KOPT-K1 (cell line): Measurements from ENCODE around the gene MAP1A.
"Not testable (repeated sequence)": the region's sequence is repeated elsewhere in the genome, so short reads cannot be mapped to it uniquely, and the experiment has no call there.

Experiments
- H3K27ac ChIP-seq: fragments of 200-600 bp; sonication (generic); 2 replicates; pipeline ENCODE4 v1.5.1; 2016; ENCODE audit warnings: antibody characterized with exemption, mild to moderate bottlenecking, low read depth, low read length; ENCODE audit not compliant: poor library complexity, severe bottlenecking
- H3K36me3 ChIP-seq: fragments of 200-600 bp; sonication (generic); 2 replicates; pipeline ENCODE4 v1.5.1; 2017; ENCODE audit warnings: antibody characterized with exemption, mild to moderate bottlenecking, low read length, moderate library complexity; ENCODE audit not compliant: insufficient read depth
- H3K9me3 ChIP-seq: fragments of 200-600 bp; sonication (generic); 2 replicates; pipeline ENCODE4 v1.5.1; 2017; ENCODE audit warnings: antibody characterized with exemption, low read length, mild to moderate bottlenecking; ENCODE audit not compliant: insufficient read depth, poor library complexity, severe bottlenecking

The MAP1A gene

DNA sequence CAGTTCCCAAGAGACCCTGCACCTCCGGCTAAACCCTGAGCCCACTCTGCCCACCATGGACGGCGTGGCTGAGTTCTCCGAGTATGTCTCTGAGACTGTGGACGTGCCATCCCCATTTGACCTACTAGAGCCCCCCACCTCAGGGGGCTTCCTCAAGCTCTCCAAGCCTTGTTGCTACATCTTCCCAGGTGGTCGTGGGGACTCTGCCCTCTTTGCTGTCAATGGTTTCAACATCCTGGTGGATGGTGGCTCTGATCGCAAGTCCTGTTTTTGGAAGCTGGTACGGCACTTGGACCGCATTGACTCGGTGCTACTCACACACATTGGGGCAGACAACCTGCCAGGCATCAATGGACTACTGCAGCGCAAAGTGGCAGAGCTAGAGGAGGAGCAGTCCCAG lies 4.0 kb downstream of the MAP1A start:
- no peaks in the 10 kb centered on the region for H3K9me3 ChIP-seq
- no peak overlapping the region for H3K27ac ChIP-seq
- peaks cover 64% of the 10 kb centered on the region for H3K36me3 ChIP-seq

DNA sequence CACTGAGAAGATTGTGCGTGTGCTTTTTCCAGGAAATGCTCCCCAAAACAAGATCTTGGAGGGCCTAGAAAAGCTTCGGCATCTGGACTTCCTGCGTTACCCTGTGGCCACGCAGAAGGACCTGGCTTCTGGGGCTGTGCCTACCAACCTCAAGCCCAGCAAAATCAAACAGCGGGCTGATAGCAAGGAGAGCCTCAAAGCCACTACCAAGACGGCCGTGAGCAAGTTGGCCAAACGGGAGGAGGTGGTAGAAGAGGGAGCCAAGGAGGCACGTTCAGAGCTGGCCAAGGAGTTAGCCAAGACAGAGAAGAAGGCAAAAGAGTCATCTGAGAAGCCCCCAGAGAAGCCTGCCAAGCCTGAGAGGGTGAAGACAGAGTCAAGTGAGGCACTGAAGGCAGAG lies 4.8 kb downstream of the MAP1A start:
- Histone ChIP-seq H3K27ac (no peak overlapping the region), H3K36me3 (peaks cover 72% of the 10 kb centered on the region), H3K9me3 (no peaks in the 10 kb centered on the region)

- no peak overlapping the region for H3K27ac ChIP-seq
- H3K36me3 ChIP-seq = peaks cover 86% of the 10 kb centered on the region
- H3K9me3 ChIP-seq = no peaks in the 10 kb centered on the region
Observed at GRCh38 chr15:43523646-43524045, 6.2 kb downstream of the MAP1A start.

DNA sequence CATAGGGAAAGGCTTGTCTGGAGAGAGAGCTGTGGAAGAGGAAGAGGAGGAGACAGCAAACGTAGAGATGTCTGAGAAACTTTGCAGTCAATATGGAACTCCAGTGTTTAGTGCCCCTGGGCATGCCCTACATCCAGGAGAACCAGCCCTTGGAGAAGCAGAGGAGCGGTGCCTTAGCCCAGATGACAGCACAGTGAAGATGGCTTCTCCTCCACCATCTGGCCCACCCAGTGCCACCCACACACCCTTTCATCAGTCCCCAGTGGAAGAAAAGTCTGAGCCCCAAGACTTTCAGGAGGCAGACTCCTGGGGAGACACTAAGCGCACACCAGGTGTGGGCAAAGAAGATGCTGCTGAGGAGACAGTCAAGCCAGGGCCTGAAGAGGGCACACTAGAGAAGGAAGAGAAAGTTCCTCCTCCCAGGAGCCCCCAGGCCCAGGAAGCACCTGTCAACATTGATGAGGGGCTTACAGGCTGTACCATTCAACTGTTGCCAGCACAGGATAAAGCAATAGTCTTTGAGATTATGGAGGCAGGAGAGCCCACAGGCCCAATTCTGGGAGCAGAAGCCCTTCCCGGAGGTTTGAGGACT lies 6.9 kb downstream of the MAP1A start:
- peak overlapping the region; percentile 9 for H3K27ac ChIP-seq
- peaks cover 93% of the 10 kb centered on the region for H3K36me3 ChIP-seq

DNA sequence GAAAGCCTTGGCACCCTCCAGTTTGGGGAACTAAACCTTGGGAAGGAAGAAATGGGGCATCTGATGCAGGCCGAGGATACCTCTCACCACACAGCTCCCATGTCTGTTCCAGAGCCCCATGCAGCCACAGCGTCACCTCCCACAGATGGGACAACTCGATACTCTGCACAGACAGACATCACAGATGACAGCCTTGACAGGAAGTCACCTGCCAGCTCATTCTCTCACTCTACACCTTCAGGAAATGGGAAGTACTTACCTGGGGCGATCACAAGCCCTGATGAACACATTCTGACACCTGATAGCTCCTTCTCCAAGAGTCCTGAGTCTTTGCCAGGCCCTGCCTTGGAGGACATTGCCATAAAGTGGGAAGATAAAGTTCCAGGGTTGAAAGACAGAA lies 7.7 kb downstream of the MAP1A start:
- H3K36me3 ChIP-seq = peaks cover 100% of the 10 kb centered on the region
- peak overlapping the region; percentile 9 for H3K27ac ChIP-seq
- no peaks in the 10 kb centered on the region for H3K9me3 ChIP-seq

More for the DNA sequence above, 6.9 kb downstream of the MAP1A start:
- no peaks in the 10 kb centered on the region for H3K9me3 ChIP-seq

DNA sequence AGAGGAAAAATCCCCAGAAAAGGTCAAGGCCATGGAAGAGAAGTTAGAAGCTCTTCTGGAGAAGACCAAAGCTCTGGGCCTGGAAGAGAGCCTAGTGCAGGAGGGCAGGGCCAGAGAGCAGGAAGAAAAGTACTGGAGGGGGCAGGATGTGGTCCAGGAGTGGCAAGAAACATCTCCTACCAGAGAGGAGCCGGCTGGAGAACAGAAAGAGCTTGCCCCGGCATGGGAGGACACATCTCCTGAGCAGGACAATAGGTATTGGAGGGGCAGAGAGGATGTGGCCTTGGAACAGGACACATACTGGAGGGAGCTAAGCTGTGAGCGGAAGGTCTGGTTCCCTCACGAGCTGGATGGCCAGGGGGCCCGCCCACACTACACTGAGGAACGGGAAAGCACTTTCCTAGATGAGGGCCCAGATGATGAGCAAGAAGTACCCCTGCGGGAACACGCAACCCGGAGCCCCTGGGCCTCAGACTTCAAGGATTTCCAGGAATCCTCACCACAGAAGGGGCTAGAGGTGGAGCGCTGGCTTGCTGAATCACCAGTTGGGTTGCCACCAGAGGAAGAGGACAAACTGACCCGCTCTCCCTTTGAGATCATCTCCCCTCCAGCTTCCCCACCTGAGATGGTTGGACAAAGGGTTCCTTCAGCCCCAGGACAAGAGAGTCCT lies 9.0 kb downstream of the MAP1A start:
- H3K36me3 ChIP-seq = peaks cover 98% of the 10 kb centered on the region
- no peak overlapping the region for H3K27ac ChIP-seq

DNA sequence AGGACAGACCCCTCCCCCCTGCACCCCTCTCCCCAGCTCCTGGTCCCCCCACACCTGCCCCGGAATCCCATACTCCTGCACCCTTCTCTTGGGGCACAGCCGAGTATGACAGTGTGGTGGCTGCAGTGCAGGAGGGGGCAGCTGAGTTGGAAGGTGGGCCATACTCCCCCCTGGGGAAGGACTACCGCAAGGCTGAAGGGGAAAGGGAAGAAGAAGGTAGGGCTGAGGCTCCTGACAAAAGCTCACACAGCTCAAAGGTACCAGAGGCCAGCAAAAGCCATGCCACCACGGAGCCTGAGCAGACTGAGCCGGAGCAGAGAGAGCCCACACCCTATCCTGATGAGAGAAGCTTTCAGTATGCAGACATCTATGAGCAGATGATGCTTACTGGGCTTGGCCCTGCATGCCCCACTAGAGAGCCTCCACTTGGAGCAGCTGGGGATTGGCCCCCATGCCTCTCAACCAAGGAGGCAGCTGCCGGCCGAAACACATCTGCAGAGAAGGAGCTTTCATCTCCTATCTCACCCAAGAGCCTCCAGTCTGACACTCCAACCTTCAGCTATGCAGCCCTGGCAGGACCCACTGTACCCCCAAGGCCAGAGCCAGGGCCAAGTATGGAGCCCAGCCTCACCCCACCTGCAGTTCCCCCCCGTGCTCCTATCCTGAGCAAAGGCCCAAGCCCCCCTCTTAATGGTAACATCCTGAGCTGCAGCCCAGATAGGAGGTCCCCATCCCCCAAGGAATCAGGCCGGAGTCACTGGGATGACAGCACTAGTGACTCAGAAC lies 9.8 kb downstream of the MAP1A start:
- no peaks in the 10 kb centered on the region for H3K9me3 ChIP-seq
- H3K27ac ChIP-seq = no peak overlapping the region
- peaks cover 90% of the 10 kb centered on the region for H3K36me3 ChIP-seq

More for the DNA sequence above, 9.0 kb downstream of the MAP1A start:
- H3K9me3 ChIP-seq = no peaks in the 10 kb centered on the region

- H3K36me3 ChIP-seq = peaks cover 83% of the 10 kb centered on the region
- no peak overlapping the region for H3K27ac ChIP-seq
Observed at GRCh38 chr15:43527802-43528541, 10.6 kb downstream of the MAP1A start.

DNA sequence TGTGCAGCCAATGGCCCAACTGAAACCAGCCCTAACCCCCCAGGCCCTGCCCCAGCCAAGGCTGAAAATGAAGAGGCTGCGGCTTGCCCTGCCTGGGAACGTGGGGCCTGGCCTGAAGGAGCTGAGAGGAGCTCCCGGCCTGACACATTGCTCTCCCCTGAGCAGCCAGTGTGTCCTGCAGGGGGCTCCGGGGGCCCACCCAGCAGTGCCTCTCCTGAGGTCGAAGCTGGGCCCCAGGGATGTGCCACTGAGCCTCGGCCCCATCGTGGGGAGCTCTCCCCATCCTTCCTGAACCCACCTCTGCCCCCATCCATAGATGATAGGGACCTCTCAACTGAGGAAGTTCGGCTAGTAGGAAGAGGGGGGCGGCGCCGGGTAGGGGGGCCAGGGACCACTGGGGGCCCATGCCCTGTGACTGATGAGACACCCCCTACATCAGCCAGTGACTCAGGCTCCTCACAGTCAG lies 11.2 kb downstream of the MAP1A start:
- peaks cover 77% of the 10 kb centered on the region for H3K36me3 ChIP-seq
- no peaks in the 10 kb centered on the region for H3K9me3 ChIP-seq
- H3K27ac ChIP-seq = no peak overlapping the region

More at GRCh38 chr15:43527802-43528541, 10.6 kb downstream of the MAP1A start:
- no peaks in the 10 kb centered on the region for H3K9me3 ChIP-seq

DNA sequence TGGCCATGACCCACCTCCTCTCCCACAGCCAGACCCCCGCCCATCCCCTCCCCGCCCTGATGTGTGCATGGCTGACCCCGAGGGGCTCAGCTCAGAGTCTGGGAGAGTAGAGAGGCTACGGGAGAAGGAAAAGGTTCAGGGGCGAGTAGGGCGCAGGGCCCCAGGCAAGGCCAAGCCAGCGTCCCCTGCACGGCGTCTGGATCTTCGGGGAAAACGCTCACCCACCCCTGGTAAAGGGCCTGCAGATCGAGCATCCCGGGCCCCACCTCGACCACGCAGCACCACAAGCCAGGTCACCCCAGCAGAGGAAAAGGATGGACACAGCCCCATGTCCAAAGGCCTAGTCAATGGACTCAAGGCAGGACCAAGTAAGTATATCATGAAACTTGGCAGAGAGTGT lies 11.7 kb downstream of the MAP1A start:
- Histone ChIP-seq H3K27ac (no peak overlapping the region), H3K36me3 (peaks cover 71% of the 10 kb centered on the region), H3K9me3 (no peaks in the 10 kb centered on the region)

DNA sequence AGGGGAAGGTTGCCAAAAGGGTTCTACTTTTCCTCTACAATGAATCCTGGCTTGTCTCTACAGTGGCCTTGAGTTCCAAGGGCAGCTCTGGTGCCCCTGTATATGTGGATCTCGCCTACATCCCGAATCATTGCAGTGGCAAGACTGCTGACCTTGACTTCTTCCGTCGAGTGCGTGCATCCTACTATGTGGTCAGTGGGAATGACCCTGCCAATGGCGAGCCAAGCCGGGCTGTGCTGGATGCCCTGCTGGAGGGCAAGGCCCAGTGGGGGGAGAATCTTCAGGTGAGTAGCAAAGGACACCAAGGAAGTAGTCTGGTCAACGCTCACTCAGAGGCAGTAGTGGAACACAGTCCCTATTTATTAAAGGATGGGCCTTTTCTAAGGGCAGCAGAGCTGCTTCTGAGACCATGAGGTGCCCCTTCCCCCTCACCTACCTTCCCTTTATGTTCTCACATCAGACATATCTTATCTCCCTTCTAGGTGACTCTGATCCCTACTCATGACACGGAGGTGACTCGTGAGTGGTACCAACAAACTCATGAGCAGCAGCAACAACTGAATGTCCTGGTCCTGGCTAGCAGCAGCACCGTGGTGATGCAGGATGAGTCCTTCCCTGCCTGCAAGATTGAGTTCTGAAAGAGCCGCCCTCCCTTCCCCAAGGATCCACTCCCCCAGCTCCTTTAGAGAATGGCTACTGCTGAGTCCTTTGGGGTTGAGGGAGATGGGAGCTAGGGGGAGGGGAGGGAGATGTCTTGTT lies 12.4 kb downstream of the MAP1A start:
- peaks cover 65% of the 10 kb centered on the region for H3K36me3 ChIP-seq

DNA sequence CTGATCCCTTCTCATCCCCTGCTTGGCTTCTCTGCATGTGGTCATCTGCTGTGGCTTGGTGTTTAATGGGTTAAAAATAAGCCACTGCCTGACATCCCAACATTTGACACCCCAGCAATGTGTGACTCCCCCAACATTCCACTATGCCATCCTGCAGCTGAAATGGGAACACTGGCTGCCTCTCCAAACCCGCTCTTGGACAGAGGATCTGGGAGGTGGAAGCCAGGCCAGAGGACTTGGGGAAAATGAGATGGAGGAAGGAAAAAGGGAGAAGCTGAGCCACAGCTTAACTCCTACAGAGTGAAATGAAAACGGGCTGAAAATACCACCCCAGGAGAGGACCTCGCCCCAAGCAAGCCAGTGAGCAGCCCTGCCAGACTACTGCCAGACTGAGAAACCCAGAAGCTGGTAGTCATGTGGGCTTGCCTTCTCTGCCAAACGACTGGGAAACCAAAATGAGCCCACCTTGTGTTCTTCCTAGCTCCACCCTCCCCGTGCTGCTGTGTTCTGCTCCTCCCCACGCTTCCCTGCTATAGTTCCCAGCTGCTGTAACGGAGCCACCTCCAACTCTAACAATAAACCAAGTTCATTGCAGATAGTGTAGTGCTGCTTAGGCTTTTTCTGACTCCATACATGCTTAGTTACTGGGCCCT lies 13.7 kb downstream of the MAP1A start:
- Histone ChIP-seq H3K9me3 (no peaks in the 10 kb centered on the region), H3K27ac (no peak overlapping the region), H3K36me3 (peaks cover 51% of the 10 kb centered on the region)

More for the DNA sequence above, 12.4 kb downstream of the MAP1A start:
- H3K27ac ChIP-seq = no peak overlapping the region
- H3K9me3 ChIP-seq = no peaks in the 10 kb centered on the region

- H3K27ac ChIP-seq, H3K9me3 ChIP-seq: not testable (repeated sequence)
- peaks cover 34% of the 10 kb centered on the region for H3K36me3 ChIP-seq
Observed at GRCh38 chr15:43532826-43533225, 15.4 kb downstream of the MAP1A start.

DNA sequence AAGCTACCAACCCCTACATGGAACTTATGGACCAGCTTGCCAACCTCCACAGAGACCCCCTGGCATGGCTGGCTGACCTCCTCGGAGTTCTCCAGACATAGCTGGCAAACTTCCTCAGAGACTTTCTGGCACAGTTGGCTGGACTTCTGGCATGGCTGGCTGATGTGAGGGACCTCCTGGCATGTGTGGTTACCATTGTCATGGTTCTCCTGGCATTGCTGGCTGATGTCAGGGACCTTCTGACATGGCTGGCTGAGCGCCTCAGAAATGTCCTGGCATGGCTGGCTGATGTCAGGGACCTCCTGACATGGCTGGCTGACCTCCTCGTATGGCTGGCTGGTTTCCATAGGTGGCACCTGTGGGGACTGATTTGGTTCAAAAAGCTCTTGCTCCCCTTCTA lies 17.5 kb downstream of the MAP1A start:
- Histone ChIP-seq H3K36me3 (peaks cover 13% of the 10 kb centered on the region; the same call in 1 of the 2 replicates), H3K27ac (no peak overlapping the region), H3K9me3 (no peaks in the 10 kb centered on the region)
